GM21423 (cell line): Measurements from ENCODE around the gene HNMT.
"Not testable (repeated sequence)": the region's sequence is repeated elsewhere in the genome, so short reads cannot be mapped to it uniquely, and the experiment has no call there.

ENCODE experiments used
- ATAC-seq: cut with Tn5 transposase; IDR thresholded peaks from one replicate; pipeline ENCODE4 v1.9.1; 2021; ENCODE audit warnings: mild to moderate bottlenecking, moderate library complexity; ENCODE audit not compliant: unreplicated experiment

HNMT gene

DNA sequence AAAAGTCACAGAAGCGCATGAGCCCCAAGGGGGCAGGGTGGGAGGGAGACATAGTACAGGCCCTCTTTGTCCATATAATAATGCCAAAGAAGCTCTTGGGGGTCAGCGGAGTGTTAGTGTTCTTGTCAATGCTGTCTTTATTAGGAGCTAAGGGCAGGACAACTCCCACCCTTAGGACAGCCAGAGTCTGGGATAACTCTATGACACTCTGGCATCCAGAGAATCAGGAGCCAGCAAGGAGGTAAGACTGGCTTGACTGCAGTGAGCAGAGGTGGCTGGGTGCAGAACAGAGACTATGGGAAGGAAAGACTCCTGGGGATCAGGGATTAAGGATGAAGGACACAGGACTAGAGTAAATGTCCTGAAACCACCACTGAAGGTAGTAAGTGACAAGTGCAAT, 19.0 kb upstream of the HNMT start:
- ATAC-seq: no peak

DNA sequence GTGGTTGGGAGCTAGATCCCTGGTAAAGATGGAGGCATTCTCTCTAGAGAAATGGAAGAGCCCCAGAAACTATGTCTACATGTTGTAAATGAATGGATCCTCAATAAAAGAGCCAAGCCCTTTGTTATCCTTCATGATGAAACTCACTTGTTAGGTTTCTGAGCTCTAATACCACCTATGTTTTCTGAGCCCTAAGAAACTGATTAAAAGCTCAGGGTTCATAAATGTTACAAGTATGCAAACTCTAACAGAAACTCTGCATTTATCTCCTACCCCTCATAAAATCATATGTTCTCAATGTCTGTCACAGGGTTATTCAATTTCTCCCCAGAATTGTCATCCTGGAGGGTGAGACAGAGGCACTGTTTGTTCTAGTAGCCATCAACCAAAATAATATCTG, 18.0 kb upstream of the HNMT start:
- no peak for ATAC-seq

DNA sequence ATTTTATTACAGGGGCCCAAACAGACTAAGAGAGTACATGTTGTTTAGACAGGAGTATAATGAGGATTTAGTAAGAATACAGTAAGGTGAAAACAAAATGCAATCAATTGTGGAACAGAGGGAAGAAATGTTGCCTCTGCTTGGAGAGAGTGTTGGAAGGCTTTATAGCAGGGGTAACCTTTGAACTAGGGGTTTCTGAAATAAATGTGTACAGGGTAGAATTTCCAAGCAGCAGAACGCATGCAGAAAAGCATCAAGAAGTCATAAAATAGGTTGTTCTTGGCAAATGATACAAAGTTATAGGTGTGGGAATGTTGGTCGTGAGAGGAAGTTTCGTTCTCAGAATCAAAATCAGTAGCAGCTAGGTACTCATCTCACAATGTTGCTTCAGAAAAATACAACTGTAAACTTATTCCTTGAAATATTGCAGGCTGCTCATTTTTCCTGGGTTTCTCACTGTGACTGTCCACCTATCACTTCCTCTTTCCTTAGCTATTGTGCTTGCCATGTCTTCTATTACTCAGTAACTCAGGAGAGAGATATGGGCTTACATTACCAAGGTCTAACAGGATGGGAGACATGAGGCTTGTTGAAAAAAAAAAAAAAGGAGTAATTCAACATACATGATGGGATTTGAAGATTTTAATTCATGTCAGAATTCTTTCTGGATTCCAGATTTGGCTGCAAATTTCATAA, 17.1 kb upstream of the HNMT start:
- ATAC-seq: no peak

DNA sequence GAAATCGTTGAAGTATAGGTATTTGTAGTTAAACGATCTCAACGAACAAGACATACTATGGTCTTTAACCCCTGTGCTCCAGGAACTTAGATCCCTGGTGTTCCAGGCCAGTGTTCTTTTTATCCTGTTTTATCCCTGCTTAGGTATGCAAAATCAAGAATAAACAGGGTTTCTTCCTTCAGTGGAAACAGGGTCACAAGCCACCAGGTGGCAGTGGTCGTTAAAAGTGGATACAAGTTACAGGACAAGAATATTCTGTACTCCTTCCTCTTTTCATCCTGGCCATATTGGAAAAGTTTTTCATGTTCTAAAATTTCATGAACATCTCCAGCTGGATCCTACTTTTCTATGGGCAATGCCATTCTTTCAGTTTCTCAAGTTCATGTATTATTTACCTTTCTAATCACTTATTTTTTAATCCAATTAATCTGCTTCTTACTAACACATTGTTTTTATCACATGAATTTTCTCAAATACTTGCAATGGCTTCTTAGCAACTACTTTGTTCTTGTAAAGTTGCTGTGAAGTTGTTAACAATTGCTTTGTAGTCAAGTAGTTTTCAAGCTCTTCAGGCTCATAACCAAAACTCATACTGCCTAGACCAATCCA, 16.4 kb upstream of the HNMT start:
- ATAC-seq: peak; percentile 58

DNA sequence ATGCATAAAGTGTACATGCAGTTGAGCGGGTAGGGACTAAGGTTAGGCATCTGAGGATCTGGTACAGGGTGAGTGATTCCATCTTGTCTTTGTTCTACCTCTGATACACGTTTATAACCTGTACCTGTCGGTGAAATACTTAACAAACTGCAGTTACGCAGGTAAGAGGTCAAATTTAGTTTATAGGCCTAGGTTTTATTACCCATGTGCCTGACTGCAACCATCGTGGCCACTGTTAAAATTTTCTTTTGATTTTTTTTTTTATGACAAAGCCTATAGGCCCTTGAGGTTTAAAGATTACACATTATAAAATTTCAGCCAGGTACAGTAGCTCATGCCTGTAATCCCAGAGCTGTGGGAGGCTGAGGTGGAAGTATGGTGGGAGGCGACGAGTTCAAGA, 15.4 kb upstream of the HNMT start:
- no peak for ATAC-seq

DNA sequence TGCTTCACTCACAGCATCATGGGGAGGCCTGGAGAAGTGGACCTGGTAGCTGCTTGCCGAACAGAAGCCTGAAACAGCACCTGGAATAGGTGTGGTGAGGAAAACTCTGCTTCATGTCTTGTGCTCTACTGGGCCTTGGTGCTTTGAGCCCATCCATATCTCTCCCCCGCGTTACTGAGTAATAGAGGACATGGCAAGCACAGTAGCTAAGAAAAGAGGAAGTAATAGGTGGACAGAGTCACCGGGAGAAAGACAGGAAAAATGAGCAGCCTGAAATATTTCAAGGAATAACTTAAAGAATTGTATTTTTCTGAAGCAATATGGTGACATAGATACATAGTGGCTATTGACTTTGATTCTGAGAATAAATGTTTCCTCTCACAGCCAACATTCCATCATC, 14.0 kb upstream of the HNMT start:
- ATAC-seq: no peak

DNA sequence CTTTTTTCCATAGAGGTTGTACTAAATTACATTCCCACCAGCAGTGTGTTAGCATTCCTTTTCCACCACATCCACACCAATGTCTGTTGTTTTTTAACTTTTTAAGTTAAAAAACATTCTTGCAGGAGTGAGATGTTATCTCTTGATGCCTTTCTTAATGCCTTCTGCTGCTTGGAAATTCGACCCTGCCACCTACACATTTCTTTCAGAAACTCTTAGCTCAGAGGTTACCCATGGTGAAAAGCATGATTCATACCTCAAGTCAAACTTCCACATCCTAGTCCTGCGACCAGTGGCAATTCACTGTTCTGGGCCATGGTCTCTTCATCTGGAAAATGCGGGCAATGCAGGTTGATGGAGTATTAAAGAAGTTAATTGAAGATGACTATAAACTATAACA, 12.7 kb upstream of the HNMT start:
- no peak for ATAC-seq

DNA sequence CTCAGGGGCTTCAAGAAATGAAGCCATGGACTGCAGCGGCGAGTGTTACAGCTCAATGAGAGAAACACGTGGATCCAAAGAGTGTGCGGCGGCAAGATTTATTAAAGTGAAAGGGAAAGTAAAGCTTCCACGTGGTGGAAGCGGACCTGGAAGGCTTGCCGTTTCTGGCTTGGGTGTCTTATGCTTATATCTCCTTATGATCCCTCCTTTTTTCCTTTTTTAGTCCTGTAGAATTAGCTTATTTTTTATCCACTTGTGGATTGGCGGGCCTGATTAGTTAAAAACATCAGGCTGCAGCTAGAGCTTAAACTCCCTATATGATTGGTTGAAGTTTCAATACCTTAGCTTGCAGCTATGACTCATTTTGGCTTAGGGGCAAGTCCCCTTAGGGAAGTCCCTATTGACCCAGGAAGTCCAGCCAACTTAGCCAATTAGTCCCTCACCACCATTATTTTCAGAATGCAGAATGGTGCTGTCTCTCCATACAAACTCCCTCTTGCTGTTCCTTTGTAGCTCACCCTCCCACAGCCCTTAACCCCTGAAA, 11.6 kb upstream of the HNMT start:
- no peak for ATAC-seq

DNA sequence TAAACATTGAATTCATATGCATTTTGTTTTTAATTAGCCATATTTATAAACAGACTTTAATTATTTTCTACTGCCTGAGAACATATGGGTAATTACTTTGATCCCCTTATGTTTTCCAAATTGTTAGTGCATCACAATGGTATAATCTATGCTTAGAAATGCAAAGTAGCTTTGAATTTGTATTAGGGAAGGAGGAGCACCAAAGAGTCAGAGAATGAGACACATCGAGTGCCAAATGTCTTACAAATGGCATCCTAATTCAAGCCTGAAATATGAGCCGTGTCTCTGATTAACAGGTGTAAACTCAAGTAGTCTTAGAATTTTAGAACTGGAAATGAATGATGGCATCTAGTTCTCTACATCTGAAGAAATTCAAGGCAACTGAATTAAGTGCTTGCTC, 8.7 kb upstream of the HNMT start:
- ATAC-seq: no peak

DNA sequence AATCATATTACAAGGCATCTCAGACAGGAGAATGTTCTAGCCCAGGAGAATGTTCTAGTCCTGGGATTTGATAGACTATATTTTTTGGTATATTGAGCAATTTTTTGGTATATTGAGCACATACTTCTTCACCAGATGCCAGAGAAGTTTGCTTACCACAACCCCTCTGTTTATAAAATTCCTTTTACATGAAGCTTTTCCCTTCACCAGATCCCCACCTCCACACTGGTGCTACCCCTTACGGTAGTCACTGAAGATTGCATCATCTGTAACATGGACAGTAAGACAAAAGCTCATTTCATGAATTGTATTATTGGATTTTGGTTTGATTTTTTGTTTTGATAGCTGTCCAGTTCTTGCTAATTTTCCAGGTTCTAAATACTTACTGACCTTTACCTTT, 7.2 kb upstream of the HNMT start:
- ATAC-seq: no peak

DNA sequence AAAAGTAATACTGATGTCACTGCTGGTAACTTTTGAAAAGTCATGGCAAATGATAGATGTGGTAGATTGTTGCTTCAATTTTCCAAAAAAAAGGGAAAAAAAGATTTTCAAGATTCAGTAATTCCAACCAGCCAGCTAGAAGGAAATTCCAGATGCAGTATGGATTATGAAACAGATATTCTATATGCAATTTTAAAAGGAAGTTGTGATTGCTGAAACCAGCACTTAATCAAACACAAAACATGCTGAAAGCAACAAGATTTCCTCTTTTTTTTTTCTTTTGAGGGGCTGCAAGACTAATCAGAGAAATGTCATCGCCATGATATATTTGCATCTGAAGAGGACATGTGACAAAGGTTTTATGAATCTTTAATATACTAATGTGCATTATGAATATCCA, 5.1 kb upstream of the HNMT start:
- ATAC-seq: no peak

- no peak for ATAC-seq
Measured at GRCh38 chr2:137960223-137960622, 4.0 kb upstream of the HNMT start.

DNA sequence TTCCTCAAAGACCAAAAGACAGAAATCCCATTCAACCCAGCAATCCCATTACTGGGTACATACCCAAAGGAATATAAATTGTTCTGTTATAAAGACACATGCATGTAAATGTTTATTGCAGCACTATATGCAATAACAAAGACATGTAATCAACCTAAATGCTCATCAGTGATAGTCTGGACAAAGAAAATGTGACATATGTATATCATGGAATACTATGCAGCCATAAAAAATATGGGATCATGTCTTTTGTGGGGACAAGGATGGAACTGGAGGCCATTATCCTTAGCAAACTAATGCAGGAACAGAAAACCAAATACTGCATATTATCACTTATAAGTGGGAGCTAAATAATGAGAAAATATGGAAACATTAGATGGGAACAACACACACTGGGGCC, 2.7 kb upstream of the HNMT start:
- ATAC-seq: no peak

DNA sequence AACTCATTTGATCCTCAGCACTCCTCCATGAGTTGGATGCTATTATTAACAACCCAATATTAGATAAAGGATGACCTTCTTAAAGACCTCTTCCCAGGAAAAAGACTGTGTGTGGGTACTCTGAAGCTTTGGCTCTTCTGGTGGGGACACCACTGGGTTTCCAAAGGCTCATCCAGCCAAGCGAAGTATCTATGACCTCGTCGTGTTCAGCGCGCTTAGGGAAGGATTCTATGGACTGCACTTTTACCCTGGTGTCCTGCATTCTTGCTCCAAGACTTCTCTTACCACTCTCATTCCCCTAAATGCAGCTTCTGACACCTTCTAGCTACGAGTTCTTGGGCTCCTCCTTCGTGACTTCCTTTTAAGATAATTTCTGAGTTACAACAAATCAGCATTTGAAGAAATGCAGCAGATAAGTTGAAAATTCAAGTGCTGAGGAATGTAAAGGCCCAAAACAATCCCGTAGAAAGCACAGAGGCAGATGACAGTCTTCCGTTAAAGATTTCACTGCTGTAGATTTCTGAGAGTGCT, 673 bp upstream of the HNMT start:
- ATAC-seq: no peak

DNA sequence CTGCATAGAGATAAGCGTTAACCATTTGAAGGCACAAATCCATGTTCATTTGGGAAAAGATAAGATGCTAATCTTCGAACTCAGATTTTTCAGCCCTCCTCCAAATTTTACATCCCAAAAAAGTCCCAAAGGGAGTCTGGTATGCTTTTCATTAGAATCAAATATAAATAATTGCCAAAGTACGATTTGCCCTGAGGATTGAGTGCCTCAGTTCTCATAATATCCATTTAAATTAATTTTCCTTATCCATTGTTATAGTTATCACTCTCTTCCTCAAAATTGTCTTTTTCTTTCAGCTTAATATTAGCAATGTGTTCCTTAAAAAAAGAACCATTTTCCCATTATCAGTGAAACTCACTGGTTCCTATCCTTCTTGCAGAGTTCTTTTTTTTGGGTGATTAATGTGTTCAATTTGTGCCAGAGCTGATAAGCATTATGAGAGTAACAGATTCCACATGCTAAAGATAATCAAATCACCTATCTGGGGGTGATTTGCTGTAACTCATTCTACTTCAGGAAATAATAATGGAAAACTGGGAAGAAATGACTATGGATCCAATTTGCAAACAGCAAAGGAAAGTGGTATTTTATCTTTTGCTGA, 686 bp downstream of the HNMT start:
- no peak for ATAC-seq

- ATAC-seq: no peak
Measured at GRCh38 chr2:137966043-137966442, 1.8 kb downstream of the HNMT start.

DNA sequence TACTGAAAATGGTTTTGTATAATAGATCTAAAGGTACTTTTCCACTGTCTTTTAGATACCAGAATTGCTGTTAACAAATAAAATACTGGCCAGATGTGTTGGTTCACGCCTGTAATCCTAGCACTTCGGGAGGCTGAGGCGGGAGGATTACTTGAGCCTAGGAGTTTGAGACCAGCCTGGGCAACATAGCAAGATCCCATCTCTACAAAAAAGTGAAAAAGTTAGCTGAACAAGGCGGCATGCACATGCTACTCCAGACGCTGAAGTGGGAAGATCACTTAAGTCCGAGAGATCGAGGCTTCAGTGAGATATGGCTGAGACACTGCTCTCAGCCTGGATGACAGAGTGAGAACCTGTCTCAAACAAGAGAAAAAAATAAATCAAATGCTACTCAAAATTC, 2.8 kb downstream of the HNMT start:
- ATAC-seq: no peak

DNA sequence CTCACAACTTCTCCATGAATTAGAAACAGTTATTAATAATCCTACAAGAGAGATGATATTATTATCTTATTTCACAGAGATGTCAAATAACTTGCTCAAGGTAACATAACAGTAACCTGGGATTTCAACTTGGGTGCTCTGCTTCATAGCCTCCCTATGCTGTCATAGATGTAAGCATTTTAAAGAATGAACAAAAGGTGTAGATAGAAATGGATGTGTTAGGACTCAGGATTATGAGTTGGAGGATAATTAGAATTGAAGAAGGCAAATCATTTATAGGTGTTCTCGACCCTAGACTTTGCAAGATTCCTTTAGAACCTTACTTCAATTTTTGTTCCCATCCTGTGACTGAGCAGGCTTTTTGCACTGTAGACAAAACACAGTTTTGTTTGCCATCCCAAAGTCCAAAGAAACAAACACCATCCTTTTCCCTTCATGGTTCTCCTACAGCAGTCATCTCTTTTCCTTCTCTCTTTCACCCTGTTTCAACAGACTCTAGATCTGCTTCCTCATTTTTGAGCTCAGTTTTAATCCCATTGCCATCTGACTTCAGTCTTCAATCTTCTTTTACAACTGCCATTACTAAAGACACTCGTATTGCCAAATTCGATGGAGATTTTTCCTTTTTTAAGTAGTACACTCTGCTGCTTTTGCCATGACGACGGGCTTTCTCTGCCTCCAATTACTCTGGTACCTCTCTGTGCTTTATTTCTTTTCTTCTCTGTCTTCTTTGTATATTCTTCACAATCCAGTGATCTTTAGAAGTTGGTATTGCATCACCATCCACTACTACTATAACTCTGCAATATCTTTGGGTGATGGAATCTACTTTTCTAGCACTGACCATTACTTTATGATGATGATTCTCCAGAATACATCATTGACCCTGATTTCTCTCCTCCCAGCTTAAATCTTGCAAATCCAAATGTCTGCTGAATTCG, 4.5 kb downstream of the HNMT start:
- no peak for ATAC-seq

GRCh38 chr2:137969418-137969765, 5.1 kb downstream of the HNMT start:
- no peak for ATAC-seq

DNA sequence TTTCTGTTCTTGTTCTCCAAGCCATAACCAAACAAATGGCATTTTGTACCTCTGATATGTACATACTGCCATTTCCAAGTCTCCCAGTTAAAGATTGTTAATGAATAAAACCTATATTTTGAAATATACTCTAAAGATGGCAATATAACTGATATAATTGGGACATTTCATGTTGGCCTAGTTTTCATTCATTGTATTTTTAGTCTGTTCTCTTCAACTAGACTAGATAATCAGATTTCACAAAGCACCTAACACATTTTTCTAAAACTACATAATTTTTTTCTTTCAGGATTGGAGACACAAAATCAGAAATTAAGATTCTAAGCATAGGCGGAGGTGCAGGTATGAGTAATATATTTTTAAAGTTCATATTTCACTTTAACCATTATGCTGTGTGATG, 5.6 kb downstream of the HNMT start:
- no peak for ATAC-seq

DNA sequence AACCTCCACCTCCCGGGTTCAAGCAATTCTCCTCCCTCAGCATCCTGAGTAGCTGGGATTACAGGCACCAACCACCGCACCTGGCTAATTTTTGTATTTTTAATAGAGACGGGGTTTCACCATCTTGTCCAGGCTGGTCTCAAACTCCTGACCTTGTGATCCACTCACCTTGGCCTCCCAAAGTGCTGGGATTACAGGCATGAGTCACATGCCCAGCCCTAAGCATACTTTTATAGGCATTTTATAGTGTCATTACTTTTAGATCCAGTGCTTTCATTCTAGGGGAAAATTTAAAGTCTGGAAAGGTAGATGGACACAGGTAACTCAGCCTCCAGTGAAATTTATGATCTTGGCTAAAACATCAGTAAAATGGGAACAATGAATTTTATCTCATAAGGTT, 7.0 kb downstream of the HNMT start:
- ATAC-seq: not testable (repeated sequence)
